ENCODE data around the gene NUP107. TPM values are rescaled to one million over a fixed set of nuclear protein-coding genes. Genes with fewer than 3 reads are reported as not detected.
A peak's percentile ranks its signal among the peaks of the same experiment; 100 is the strongest.

NUP107 gene
- polyA plus RNA-seq, 10 donors = 36.8 to 65.1 (median 43.8) TPM

- no peak for DNase-seq
Measured at GRCh38 chr12:68771223-68771925, 84.6 kb downstream of the NUP107 start.

- no peak for DNase-seq
Measured at GRCh38 chr12:68772714-68773113, 85.9 kb downstream of the NUP107 start.

DNA sequence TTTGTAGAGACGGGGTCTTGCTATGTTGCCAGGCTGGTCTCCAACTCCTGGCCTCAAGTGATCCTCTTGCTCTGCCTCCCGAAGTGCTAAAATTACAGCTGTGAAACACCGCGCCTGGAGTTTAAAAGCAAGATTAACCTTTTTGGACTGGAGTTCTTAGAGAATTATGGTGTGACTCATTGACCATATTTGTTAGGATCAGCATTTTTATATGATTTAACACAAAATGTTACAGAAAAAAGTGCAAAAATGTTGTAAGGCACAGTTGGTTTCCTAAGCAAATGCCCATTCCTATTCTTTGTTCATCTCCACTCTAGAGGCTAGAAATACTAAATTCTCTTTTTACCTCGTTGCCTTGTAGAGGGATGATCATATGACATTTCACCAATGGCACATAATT, 86.8 kb downstream of the NUP107 start:
- DNase-seq = no peak

- DNase-seq = no peak
Measured at GRCh38 chr12:68775121-68775630, 88.4 kb downstream of the NUP107 start.

GRCh38 chr12:68776976-68777610, 90.3 kb downstream of the NUP107 start:
- DNase-seq = no peak

DNA sequence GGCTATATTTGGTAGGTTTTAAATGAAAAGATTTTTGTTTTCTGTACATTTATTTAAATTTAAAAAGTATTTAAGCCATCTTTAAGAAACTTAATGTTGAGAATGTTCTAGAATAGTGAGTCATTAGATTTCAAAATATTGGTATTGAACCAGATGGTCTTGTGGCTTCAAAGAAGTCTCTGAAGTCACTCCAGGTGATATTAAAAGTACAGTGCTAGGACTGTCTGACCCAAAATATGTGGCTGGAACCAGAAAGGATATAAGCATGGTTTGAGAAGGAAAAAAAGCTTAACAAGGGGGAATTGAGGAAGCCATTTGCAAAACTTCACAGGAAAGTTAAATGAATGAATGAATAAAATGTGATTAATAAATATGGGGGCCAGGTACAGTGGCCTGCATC, 92.5 kb downstream of the NUP107 start:
- DNase-seq = no peak

GRCh38 chr12:68780731-68781130, 94.0 kb downstream of the NUP107 start:
- no peak for DNase-seq

DNA sequence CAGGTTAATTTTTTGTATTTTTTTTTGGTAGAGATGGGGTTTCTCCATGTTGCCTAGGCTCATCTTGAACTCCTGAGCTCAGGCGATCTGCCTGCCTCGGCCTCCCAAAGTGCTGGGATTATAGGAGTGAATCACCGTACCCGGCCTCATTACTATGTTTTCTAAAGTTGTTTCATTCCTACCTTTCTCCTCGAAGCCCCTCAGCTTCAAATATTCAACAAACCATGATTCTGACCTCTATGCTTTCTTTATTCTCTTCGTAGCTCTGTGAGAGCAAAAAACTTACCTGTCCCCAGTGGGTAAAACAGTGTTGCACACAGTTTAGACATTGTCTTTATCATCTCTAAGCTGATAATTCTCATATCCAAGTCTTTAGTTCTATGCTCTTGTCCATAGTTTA, 95.0 kb downstream of the NUP107 start:
- no peak for DNase-seq

GRCh38 chr12:68784015-68784414, 97.2 kb downstream of the NUP107 start:
- no peak for DNase-seq

DNA sequence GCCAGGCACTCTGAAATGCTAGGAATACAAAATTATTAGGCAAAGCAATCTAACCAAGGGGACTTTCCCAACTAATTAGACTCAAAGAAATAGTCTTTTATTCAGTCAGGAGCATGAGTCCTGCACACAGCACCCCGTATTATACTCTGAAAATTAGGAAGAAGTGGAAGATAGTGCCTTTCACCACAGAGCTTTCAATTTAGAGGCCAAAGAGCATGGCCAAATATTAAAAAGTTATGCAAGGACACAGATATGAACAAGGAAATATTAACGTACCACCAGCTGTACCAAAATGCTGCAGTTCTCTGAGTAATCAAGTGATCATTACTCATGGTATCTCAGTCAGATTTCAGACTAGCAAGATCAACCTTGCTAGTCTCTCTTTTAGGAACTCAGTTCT, 98.6 kb downstream of the NUP107 start:
- DNase-seq = no peak

DNA sequence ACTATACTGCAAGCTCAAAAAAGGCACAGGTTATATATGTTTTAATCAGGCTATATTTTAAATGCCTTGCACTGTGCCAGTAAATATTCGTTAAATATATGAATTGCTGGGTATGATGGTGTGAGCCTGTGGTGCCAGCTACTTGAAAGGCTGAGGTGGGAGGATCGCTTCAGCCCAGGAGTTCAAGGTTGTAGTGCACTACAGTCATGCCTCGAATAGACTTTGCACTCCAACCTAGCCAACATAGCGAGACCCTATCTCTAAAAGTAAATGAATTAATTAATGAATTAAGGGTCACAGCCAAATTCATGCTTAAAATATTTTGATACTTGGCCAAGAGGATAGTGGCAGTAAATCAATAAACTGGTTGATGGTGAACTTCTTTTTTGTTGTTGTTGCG, 99.0 kb downstream of the NUP107 start:
- DNase-seq = no peak

GRCh38 chr12:68786929-68787328, 100.2 kb downstream of the NUP107 start:
- no peak for DNase-seq

GRCh38 chr12:68788554-68789143, 101.9 kb downstream of the NUP107 start:
- DNase-seq = no peak

DNA sequence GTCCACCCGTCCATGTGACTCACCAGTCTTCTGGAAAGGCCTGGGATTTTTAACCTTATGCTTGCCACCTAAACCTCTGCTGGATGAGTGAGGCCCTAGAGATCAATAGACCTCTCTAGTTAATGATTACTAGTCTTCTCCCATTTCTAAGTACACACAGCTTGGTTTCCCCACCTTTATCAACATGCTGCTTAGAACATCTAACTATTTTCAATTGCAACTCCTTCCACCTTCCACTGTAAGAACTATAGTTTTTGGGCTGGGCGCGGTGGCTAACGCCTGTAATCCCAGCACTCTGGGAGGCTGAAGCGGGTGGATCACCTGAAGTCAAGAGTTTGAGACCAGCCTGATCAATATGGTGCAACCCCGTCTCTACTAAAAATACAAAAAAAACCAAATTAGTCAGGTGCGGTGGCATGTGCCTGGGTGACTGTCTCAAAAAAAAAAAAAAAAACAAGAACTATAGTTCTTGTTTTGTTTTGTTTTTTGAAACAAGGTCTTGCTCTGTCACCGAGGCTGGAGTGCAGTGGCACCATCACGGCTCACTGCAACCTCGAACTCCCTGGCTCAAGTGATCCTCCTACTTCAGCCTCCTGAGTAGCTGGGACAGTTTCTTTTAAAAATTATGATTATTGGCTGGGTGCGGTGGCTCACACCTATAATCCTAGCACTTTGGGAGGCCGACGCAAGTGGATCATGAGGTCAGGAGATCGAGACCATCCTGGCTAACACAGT, 102.5 kb downstream of the NUP107 start:
- no peak for DNase-seq

GRCh38 chr12:68790081-68790951, 103.5 kb downstream of the NUP107 start:
- DNase-seq = no peak

DNA sequence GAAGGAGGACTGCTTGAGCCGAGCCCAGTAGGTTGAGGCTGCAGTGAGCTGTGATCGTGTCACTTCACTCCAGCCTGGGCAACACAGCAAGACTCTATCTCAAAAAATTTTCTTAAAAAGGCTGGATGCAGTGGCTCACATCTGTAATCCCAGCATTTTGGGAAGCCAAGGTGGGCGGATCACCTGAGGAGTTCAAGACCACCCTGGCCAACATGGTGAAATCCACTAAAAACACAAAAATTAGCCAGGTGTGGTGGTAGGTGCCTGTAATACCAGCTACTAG, 104.1 kb downstream of the NUP107 start:
- DNase-seq = no peak

DNA sequence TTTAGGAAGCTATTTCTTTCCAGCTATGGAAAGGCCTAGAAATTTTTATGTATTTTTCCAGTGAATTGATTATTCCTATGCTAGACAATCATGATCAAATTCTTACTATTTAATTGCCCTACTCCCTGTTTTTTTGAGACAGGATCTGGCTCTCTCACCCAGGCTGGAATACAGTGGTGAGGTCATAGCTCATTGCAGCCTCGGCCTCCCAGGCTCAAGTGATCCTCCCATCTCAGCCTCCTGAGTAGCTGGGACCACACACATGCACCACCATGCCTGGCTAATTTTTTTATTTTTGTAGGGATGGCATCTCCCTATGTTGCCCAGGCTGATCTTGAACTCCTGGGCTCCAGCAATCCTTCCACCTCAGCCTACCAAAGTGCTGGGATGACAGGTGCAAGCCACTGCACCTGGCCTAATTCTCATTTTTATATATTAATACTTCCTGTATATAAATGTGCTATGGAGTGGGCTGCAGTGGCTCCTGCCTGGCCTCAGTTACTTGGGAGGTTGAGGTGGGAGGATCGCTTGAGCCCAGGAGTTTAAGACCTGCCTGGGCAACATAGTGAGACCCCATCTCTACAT, 105.2 kb downstream of the NUP107 start:
- DNase-seq = no peak

- peak in 1 of 3 donors; percentile 14 for DNase-seq
Measured at GRCh38 chr12:68792952-68793351, 106.2 kb downstream of the NUP107 start.

GRCh38 chr12:68793436-68793835, 106.7 kb downstream of the NUP107 start:
- DNase-seq = no peak

DNA sequence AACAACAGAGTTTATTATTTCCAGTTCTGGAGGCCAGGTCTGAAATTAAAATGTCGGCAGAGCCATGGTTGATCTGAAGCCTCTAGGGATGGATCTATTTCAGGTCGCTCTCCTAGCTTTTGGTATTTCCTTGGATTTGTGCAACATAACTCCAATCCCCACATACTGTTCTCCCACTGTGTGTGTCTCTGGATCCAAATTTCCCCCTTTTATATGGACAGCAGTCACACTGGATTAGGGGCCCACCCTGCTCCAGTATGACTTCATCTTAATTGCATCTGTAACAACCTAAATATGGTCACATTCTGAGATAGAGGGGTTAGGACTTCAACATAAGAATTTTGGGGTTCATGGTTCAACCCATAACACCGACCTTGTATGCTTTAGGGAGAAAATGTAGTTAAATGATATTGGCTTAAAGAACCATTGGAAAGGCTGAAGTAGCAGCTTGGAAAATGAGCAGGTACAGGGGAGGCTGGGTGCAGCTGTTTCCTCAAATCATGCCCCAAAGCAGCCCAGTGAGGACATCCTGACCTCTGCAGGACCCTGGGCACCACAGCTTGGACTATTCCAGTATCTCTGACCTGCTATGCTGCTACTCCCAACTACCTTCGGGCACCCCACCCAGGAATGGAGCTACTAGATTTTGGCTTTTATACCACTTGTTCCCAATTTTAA, 107.3 kb downstream of the NUP107 start:
- DNase-seq = no peak

Data from muscle of back (tissue), 11 donors.